IMR-90 (cell line): ENCODE data around the gene NFIX. TPM values are rescaled to one million over a fixed set of nuclear protein-coding genes. Genes with fewer than 3 reads are reported as not detected.

Experiments
- ATAC-seq: fragments of 200-7000 bp; cut with Tn5 transposase; 2 replicates; pipeline ENCODE4 v1.9.1; 2020; ENCODE audit warnings: low read depth, mild to moderate bottlenecking, moderate library complexity
- BruUV-seq: library from RNA; stranded (reverse); fragments of 400-500 nt; replicated peaks from 2 replicates; lab custom pipeline; 2021; lab: Mats Ljungman, UMichigan
- CTCF ChIA-PET: fragments of 300-600 bp; formaldehyde crosslinking; extraction: SDS; loops from one replicate; lab custom pipeline; 2021; ENCODE audit warnings: antibody characterized with exemption; lab: Yijun Ruan, JAX
- POLR2A ChIA-PET: fragments of 300-600 bp; sonication (Branson Sonifier 250); formaldehyde crosslinking; loops from one replicate; lab custom pipeline; 2022; ENCODE audit warnings: antibody characterized with exemption; ENCODE audit not compliant: unreplicated experiment; lab: Charles Lee
- DNase-seq: peaks from one replicate; pipeline ENCODE4 v3.0.0; 2013
- H2AFZ ChIP-seq: replicated peaks from 2 replicates; pipeline ENCODE3; 2013; ENCODE audit warnings: low read length, mild to moderate bottlenecking; ENCODE audit not compliant: poor library complexity
- H2AK5ac ChIP-seq: 2 replicates; pipeline ENCODE4 v1.6.1; 2013; ENCODE audit warnings: low read depth, low read length, inconsistent platforms
- H2AK9ac ChIP-seq: replicated peaks from 2 replicates; pipeline ENCODE3; 2013; ENCODE audit warnings: mild to moderate bottlenecking, low read depth, low read length, moderate library complexity; ENCODE audit not compliant: poor library complexity
- H2BK120ac ChIP-seq: 2 replicates; pipeline ENCODE4 v1.6.1; 2013; ENCODE audit warnings: low read depth, low read length, inconsistent platforms
- H2BK15ac ChIP-seq: 3 replicates; pipeline ENCODE4 v1.6.1; 2013; ENCODE audit warnings: low read depth, low read length, inconsistent platforms
- H2BK20ac ChIP-seq: 2 replicates; pipeline ENCODE4 v1.6.1; 2013; ENCODE audit warnings: low read depth, mild to moderate bottlenecking, inconsistent platforms, low read length, moderate library complexity
- H2BK5ac ChIP-seq: 2 replicates; pipeline ENCODE4 v1.6.1; 2013; ENCODE audit warnings: mild to moderate bottlenecking, low read depth, low read length, inconsistent platforms; ENCODE audit not compliant: poor library complexity, severe bottlenecking
- H3K14ac ChIP-seq: replicated peaks from 2 replicates; pipeline ENCODE4 v1.6.1; 2013; ENCODE audit warnings: low read depth, low read length, inconsistent platforms
- H3K18ac ChIP-seq: 2 replicates; pipeline ENCODE4 v1.6.1; 2013; ENCODE audit warnings: low read depth, low read length, control low read depth
- H3K23ac ChIP-seq: 2 replicates; pipeline ENCODE4 v1.6.1; 2013; ENCODE audit warnings: low read depth, low read length, inconsistent platforms
- H3K27ac ChIP-seq: 2 replicates; pipeline ENCODE4 v1.5.1; 2013; ENCODE audit warnings: mild to moderate bottlenecking, control low read depth, low read length; ENCODE audit not compliant: insufficient read depth
- H3K27me3 ChIP-seq: 2 replicates; pipeline ENCODE4 v1.6.1; 2013; ENCODE audit warnings: low read length; ENCODE audit not compliant: control insufficient read depth, insufficient read depth
- H3K36me3 ChIP-seq: 2 replicates; pipeline ENCODE4 v1.6.1; 2013; ENCODE audit warnings: low read length, mixed read lengths; ENCODE audit not compliant: control insufficient read depth, insufficient read depth
- H3K4ac ChIP-seq: 2 replicates; pipeline ENCODE4 v1.6.1; 2013; ENCODE audit warnings: low read depth, low read length, inconsistent platforms
- H3K4me1 ChIP-seq: 2 replicates; pipeline ENCODE4 v1.6.1; 2013; ENCODE audit warnings: low read length, mixed read lengths; ENCODE audit not compliant: control insufficient read depth, insufficient read depth
- H3K4me2 ChIP-seq: 2 replicates; pipeline ENCODE4 v1.6.1; 2013; ENCODE audit warnings: low read depth, mild to moderate bottlenecking, control low read depth, low read length, moderate library complexity
- H3K4me3 ChIP-seq: 2 replicates; pipeline ENCODE4 v1.5.1; 2013; ENCODE audit warnings: low read depth, mild to moderate bottlenecking, control low read depth, low read length, moderate library complexity; ENCODE audit not compliant: insufficient read depth
- H3K56ac ChIP-seq: 2 replicates; pipeline ENCODE4 v1.6.1; 2013; ENCODE audit warnings: low read length, inconsistent platforms; ENCODE audit not compliant: insufficient read depth; ENCODE audit errors: extremely low read depth
- H3K79me1 ChIP-seq, 2 experiments: 2 replicates each; pipeline ENCODE4 v1.6.1; 2013; ENCODE audit warnings: low read length in 2 of 2, inconsistent platforms in 1 of 2, low read depth in 1 of 2
- H3K9ac ChIP-seq: 2 replicates; pipeline ENCODE4 v1.6.1; 2013; ENCODE audit warnings: low read depth, low read length, control low read depth
- H3K9me1 ChIP-seq: 2 replicates; pipeline ENCODE4 v1.6.1; 2013; ENCODE audit warnings: low read length, inconsistent platforms; ENCODE audit not compliant: insufficient read depth
- H3K9me3 ChIP-seq: 2 replicates; pipeline ENCODE4 v1.6.1; 2013; ENCODE audit warnings: low read length; ENCODE audit not compliant: control insufficient read depth, insufficient read depth
- H4K20me1 ChIP-seq: 2 replicates; pipeline ENCODE4 v1.6.1; 2013; ENCODE audit warnings: low read length, inconsistent platforms; ENCODE audit not compliant: insufficient read depth
- H4K5ac ChIP-seq: 2 replicates; pipeline ENCODE4 v1.6.1; 2013; ENCODE audit warnings: mild to moderate bottlenecking, low read depth, low read length, control low read depth
- H4K8ac ChIP-seq, 2 experiments: 2 replicates each; pipeline ENCODE4 v1.6.1; 2013; ENCODE audit warnings: low read depth in 2 of 2, low read length in 2 of 2, control low read depth in 1 of 2, inconsistent platforms in 1 of 2
- H4K91ac ChIP-seq: 2 replicates; pipeline ENCODE4 v1.6.1; 2013; ENCODE audit warnings: low read depth, low read length, inconsistent platforms; ENCODE audit not compliant: insufficient read depth
- BHLHE40 ChIP-seq: fragments of 150-350 bp; IDR thresholded peaks from 2 replicates; pipeline ENCODE4 v1.6.1; 2016; ENCODE audit warnings: mild to moderate bottlenecking, low read depth, low read length
- MXI1 ChIP-seq: IDR thresholded peaks from 2 replicates; pipeline ENCODE4 v1.6.1; 2012; ENCODE audit warnings: low read depth, mild to moderate bottlenecking, low read length, moderate library complexity, borderline replicate concordance
- WGBS, 2 experiments: methylation state at CpG; one replicate each; pipeline versions ENCODE4 v1.1.5 to v1.1.7; 2013; ENCODE audit warnings: missing lambda C conversion rate in 2 of 2; ENCODE audit not compliant: insufficient read length in 1 of 2; ENCODE audit errors: extremely low coverage in 2 of 2; 5-methylcytosine and 5-hydroxymethylcytosine counted together
- dilution Hi-C: fragments of 300-500 bp; cut with HindIII; formaldehyde crosslinking; loops from one replicate; pipeline ENCODE4 v1.14.3; 2018; ENCODE audit warnings: low sequenced_read_pairs; ENCODE audit not compliant: unreplicated experiment
- in situ Hi-C: fragments of 300-500 bp; cut with MboI; formaldehyde crosslinking; loops from 3 replicates; pipeline ENCODE4 v1.14.3; 2019; ENCODE audit warnings: low sequenced_read_pairs, inconsistent platforms, mixed read lengths
- intact Hi-C: fragments of 100-400 bp; cut with micrococcal nuclease; formaldehyde crosslinking; loops from 2 replicates; pipeline ENCODE4 v1.10.0; 2022
- polyA plus RNA-seq, 3 experiments: library from polyadenylated mRNA; depleted of rRNA; stranded (reverse); fragments of >200 nt; gene quantifications; 2 replicates each; pipeline ENCODE4 v1.2.3, GENCODE V29; 2012; ENCODE audit warnings: low replicate concordance in 1 of 3
- total RNA-seq: library from RNA; depleted of rRNA; stranded (reverse); fragments of >200 nt; gene quantifications from 2 replicates; pipeline ENCODE4 v1.2.3, GENCODE V29; 2012

The NFIX gene
- total and polyA plus RNA-seq, 2 of the 4 experiments (the other 2 are of a cell fraction): 10.2 to 47.7 TPM

GRCh38 chr19:13022111-13022858, 27.0 kb downstream of the NFIX start:
- peak overlapping the region; percentile 92 for H3K27ac ChIP-seq
- ChIA-PET POLR2A (interaction anchor here (1.4 to 1.9 kb wide), 2 partner anchors 9 to 33 kb away, joined by 6 to 8 read pairs; no protein-coding TSS in a partner anchor), CTCF (interaction anchor here (0.8 to 1.8 kb wide), 3 partner anchors 39 to 72 kb away, joined by 3 to 8 read pairs (median 3); no protein-coding TSS in a partner anchor)
- no peaks in the 10 kb centered on the region for H3K27me3 ChIP-seq
- TF ChIP-seq MXI1 (peak; percentile 17; the same call in 1 of the 2 replicates), BHLHE40 (no peak)
- peak overlapping the region; percentile 55 for H3K4me3 ChIP-seq
- peak overlapping the region; percentile 99 for H2AK5ac ChIP-seq
- 0 out of 2 replicates have a peak, but pooled peaks cover 3% of the 10 kb centered on the region for H4K20me1 ChIP-seq
- H3K14ac ChIP-seq: peak overlapping the region; percentile 65
- H3K4me2 ChIP-seq: peak overlapping the region; percentile 79
- WGBS, 2 experiments: 0% methylated on average over 3 of the region's 22 CpGs; no CpG with 5 or more reads in 1 of the 2 experiments
- H4K8ac ChIP-seq: peak overlapping the region; percentile 93 to 96
- peaks cover 54 to 82% of the 10 kb centered on the region in 2 experiments for H3K79me1 ChIP-seq
- H3K9ac ChIP-seq: peak overlapping the region; percentile 87
- H3K23ac ChIP-seq: peak overlapping the region; percentile 82
- H2BK20ac ChIP-seq: peak overlapping the region; percentile 46; the same call in 1 of the 2 replicates
- peak overlapping the region; percentile 97 for H2AK9ac ChIP-seq
- BruUV-seq: no TSS peak
- peaks cover 15% of the 10 kb centered on the region; the same call in 1 of the 2 replicates for H3K9me1 ChIP-seq
- H2AFZ ChIP-seq: peak overlapping the region; percentile 73
- H2BK5ac ChIP-seq: peak overlapping the region; percentile 93
- H3K9me3 ChIP-seq: no peaks in the 10 kb centered on the region
- H3K18ac ChIP-seq: peak overlapping the region; percentile 88
- H3K56ac ChIP-seq: peak overlapping the region; percentile 64
- peak overlapping the region; percentile 87 for H2BK120ac ChIP-seq
- dilution Hi-C loops: no loop called here
- ATAC-seq (peak; percentile 26), DNase-seq (peak; percentile 76)
- peaks cover 50% of the 10 kb centered on the region for H3K4me1 ChIP-seq
- peak overlapping the region; percentile 80 for H4K5ac ChIP-seq
- peak overlapping the region; percentile 96 for H4K91ac ChIP-seq
- intact Hi-C loops: loop anchor here (2.0 kb wide), 1 partner anchor 39 kb away; no protein-coding TSS in a partner anchor
- in situ Hi-C loops: no loop called here
- peak overlapping the region; percentile 53; the same call in 2 of the 3 replicates for H2BK15ac ChIP-seq
- peak overlapping the region; percentile 97 for H3K4ac ChIP-seq
- H3K36me3 ChIP-seq: peaks cover 7% of the 10 kb centered on the region; the same call in 1 of the 2 replicates
